MM.1S (cell line): Measurements from ENCODE around the gene EP400.

Experiments
- CTCF ChIP-seq: fragments of 300-600 bp; sonication (generic); IDR thresholded peaks from 2 replicates; pipeline ENCODE4 v1.5.1; 2016; ENCODE audit warnings: antibody characterized with exemption, low read length, mixed read lengths
- EZH2phosphoT487 ChIP-seq: fragments of 300-600 bp; sonication (generic); IDR thresholded peaks from 2 replicates; pipeline ENCODE4 v1.6.1; 2018; ENCODE audit warnings: antibody characterized with exemption, low read length

GRCh38 chr12:132111654-132112304, 162.0 kb downstream of the EP400 start:
- TF ChIP-seq CTCF = no peak
- TF ChIP-seq EZH2phosphoT487 = no peak
